Epithelial cell of esophagus (primary cell): ENCODE results near the gene EIF2A.

Experiments used
- DNase-seq: peaks from one replicate; pipeline ENCODE4 v3.0.0; 2010; ENCODE audit warnings: low read depth
- H3K4me3 ChIP-seq: 2 replicates; pipeline ENCODE4 v1.5.1; 2011; ENCODE audit warnings: mild to moderate bottlenecking, low read length, control low read depth
- TF ChIP-seq, protein P1 (sequence below): IDR thresholded peaks from 2 replicates; pipeline ENCODE4 v1.5.1; 2011; ENCODE audit warnings: low read depth, mild to moderate bottlenecking, low read length, control low read depth, inconsistent platforms; ENCODE audit not compliant: insufficient read depth; ENCODE audit errors: missing control alignments

EIF2A gene

DNA sequence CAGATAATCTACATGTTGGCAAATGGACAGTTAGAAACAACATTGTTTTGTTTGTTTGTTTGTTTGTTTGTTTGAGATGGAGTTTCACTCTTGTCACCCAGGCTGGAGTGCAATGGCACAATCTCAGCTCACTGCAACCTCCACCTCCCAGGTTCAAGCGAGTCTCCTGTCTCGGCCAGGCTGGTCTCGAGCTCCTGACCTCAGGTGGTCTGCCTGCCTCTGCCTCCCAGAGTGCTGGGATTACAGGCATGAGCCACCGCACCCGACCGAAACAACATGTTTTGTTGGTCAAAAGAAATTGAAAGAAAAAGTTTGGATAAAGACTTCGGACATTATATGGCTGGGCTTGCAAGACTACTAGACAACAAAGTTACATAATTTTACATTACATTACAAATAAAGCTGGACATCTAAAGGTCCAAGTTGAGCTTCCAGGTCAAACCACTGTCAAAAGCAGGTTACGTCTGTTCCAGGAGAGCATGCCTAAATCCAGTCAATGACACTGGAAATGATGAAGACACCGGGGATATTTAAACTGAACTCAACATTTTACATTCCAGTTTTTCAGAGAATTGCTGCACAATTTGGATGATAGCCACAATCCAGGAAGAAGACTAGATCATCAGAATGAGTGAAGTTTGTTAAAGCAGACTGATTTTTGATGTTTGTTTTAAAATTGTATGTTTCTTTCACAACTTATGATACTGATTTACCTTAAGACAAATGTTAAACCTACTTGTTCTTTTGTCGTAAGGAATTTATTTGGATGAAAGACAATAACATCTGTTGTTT is 18.9 kb upstream of the EIF2A start:
- DNase-seq, result no peak
- TF ChIP-seq, protein P1, sequence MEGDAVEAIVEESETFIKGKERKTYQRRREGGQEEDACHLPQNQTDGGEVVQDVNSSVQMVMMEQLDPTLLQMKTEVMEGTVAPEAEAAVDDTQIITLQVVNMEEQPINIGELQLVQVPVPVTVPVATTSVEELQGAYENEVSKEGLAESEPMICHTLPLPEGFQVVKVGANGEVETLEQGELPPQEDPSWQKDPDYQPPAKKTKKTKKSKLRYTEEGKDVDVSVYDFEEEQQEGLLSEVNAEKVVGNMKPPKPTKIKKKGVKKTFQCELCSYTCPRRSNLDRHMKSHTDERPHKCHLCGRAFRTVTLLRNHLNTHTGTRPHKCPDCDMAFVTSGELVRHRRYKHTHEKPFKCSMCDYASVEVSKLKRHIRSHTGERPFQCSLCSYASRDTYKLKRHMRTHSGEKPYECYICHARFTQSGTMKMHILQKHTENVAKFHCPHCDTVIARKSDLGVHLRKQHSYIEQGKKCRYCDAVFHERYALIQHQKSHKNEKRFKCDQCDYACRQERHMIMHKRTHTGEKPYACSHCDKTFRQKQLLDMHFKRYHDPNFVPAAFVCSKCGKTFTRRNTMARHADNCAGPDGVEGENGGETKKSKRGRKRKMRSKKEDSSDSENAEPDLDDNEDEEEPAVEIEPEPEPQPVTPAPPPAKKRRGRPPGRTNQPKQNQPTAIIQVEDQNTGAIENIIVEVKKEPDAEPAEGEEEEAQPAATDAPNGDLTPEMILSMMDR, result no peak
- no peak overlapping the region for H3K4me3 ChIP-seq

GRCh38 chr3:150528354-150528797 is 18.2 kb upstream of the EIF2A start:
- peak; percentile 21 for DNase-seq
- TF ChIP-seq, protein P1, result no peak
- H3K4me3 ChIP-seq, result no peak overlapping the region

DNA sequence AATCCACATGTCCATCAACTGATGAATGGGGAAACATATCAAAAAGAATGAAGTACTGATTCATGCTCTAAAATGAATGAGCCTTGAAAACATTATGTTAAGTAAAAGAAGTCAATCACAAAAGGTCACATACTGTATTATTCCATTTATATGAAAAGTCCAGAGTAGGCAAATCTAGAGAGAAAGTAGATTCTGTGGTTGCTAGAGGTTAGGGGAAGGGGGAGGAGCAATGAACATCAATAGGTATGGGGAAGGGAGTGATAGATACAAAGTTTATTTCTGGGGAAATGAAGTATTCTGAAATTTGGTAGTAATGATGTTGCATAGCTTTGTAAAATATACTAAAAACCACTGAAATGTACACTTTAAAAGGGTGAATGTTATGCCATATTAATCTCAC is 14.8 kb upstream of the EIF2A start:
- DNase-seq, result no peak
- TF ChIP-seq, protein P1, result no peak
- H3K4me3 ChIP-seq, result no peak overlapping the region

DNA sequence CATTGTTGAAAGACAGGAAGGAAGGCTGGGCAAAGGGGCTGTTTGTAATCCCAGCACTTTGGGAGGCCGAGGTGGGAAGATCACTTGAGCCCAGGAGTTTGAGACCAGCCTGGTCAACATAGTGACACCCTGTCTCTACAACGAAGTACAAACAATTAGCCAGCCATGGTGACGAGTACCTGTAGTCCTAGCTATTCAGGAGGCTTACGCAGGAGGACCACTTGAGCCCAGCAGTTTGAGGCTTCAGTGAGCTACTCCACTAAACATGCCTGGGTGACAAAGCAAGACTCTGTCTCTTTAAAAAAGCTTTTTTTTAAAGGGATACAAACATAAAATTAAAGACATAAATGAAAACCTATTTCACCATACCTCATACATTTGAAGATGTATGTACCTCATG is 11.4 kb upstream of the EIF2A start:
- TF ChIP-seq, protein P1, result no peak
- no peak overlapping the region for H3K4me3 ChIP-seq
- DNase-seq, result no peak

GRCh38 chr3:150538324-150539208 is 8.0 kb upstream of the EIF2A start:
- DNase-seq, result no peak
- TF ChIP-seq, protein P1, result no peak
- no peak overlapping the region for H3K4me3 ChIP-seq

- H3K4me3 ChIP-seq, result no peak overlapping the region
- TF ChIP-seq, protein P1, result no peak
- no peak for DNase-seq
These were observed 6.3 kb upstream of the EIF2A start for GRCh38 chr3:150540297-150540696.
